ENCODE results near the gene SMIM43.
"Not testable (repeated sequence)": the region's sequence is repeated elsewhere in the genome, so short reads cannot be mapped to it uniquely, and the experiment has no call there.

The SMIM43 gene

DNA sequence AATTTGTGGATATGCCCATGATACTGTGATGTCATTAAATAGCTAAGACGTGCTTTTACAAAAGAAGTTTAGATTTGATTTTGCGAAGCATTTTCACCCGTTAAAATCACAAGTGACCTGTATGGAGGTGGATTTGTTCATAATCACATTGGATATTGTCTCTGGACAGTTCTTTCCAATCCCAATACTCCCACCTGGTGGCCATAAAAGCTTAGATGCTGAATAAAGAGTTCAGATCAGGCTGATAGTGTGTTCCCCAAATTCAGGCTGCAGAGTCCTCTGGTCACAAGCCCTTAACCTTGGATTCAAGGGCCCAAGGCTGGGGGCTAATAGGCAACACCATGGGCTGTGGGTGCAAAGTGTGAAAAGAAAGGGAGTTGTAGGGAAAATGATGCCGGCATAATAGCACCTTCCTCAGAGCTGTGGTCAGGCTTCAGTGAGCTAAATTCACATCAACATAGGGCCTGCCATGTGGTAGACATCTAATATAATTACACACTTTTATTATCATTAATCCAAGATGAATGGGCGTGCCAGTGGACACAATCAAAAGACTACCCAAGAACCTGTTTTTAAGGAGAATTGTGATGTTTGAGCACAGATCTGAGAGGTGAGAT is 28.1 kb downstream of the SMIM43 start:
- H3K36me3 ChIP-seq (ENCODE audit: control insufficient read depth, insufficient read depth, low read length) = no peaks in the 10 kb centered on the region
- H3K4me3 ChIP-seq (ENCODE audit: extremely low read depth, insufficient read depth, low read length, poor library complexity, severe bottlenecking) = no peak overlapping the region
- no peaks in the 10 kb centered on the region for H3K9me3 ChIP-seq (ENCODE audit: control insufficient read depth, low read length)
- WGBS, 2 experiments (ENCODE audit: insufficient coverage in 2 of 2) = 70 to 76% methylated on average over 2 to 3 of the region's 5 CpGs
- H3K4me1 ChIP-seq (ENCODE audit: control insufficient read depth, insufficient read depth, low read length, poor library complexity, severe bottlenecking) = no peaks in the 10 kb centered on the region
- H3K27ac ChIP-seq (ENCODE audit: low read depth, low read length, severe bottlenecking) = no peak overlapping the region

DNA sequence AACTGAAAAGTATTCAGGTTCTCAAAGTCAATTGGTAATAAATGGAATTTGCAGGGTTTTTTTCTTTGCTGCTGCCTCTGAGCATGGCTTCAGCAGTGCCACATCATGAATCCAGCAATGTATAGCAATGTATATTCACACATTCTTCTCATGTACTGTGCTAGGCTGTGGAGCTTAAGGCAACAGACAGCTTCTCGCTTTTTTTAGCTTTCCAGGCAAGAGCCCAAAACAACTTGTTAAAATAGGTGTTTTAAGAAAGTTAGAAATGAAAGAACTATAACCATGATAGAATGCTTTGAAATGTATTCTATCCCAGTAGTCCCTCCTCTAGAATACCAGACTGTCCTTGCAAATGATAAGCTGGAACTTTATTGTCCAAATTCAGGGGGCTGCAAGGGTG is 30.4 kb downstream of the SMIM43 start:
- Histone ChIP-seq H3K4me3 (ENCODE audit: extremely low read depth, insufficient read depth, low read length, poor library complexity, severe bottlenecking) (no peak overlapping the region), H3K27ac (ENCODE audit: low read depth, low read length, severe bottlenecking) (no peak overlapping the region), H3K9me3 (ENCODE audit: control insufficient read depth, low read length) (no peaks in the 10 kb centered on the region), H3K36me3 (ENCODE audit: control insufficient read depth, insufficient read depth, low read length) (no peaks in the 10 kb centered on the region), H3K4me1 (ENCODE audit: control insufficient read depth, insufficient read depth, low read length, poor library complexity, severe bottlenecking) (no peaks in the 10 kb centered on the region)
- WGBS, 2 experiments (ENCODE audit: insufficient coverage in 2 of 2) = no CpG with 5 or more reads among the region's 1 CpG

DNA sequence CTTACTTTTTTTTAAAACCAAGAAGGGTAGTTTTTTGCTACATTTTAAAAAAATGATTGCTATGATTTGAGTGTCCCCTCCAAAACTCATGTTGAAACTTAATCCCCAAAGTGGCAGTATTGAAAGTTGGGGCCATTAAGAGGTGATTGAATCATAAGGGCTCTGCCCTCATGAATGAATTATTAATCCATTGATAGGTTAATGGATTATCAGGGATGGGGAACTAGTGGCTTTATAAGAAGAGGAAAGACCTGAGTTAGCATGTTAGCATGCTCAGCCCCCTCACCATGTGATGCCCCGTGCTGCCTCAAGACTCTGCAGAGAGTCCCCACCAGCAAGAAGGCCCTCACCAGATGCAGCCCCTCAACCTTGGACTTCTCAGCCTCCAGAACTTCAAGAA is 31.0 kb downstream of the SMIM43 start:
- H3K36me3 ChIP-seq (ENCODE audit: control insufficient read depth, insufficient read depth, low read length) = no peaks in the 10 kb centered on the region
- no peaks in the 10 kb centered on the region for H3K4me1 ChIP-seq (ENCODE audit: control insufficient read depth, insufficient read depth, low read length, poor library complexity, severe bottlenecking)
- 75 to 100% methylated on average over 1 of the region's 1 CpG for WGBS, 2 experiments (ENCODE audit: insufficient coverage in 2 of 2)
- H3K4me3 ChIP-seq (ENCODE audit: extremely low read depth, insufficient read depth, low read length, poor library complexity, severe bottlenecking) = no peak overlapping the region
- H3K27ac ChIP-seq (ENCODE audit: low read depth, low read length, severe bottlenecking) = no peak overlapping the region
- H3K9me3 ChIP-seq (ENCODE audit: control insufficient read depth, low read length) = no peaks in the 10 kb centered on the region

- H3K27ac ChIP-seq (ENCODE audit: low read depth, low read length, severe bottlenecking); H3K9me3 ChIP-seq (ENCODE audit: control insufficient read depth, low read length); H3K36me3 ChIP-seq (ENCODE audit: control insufficient read depth, insufficient read depth, low read length); H3K4me1 ChIP-seq (ENCODE audit: control insufficient read depth, insufficient read depth, low read length, poor library complexity, severe bottlenecking); H3K4me3 ChIP-seq (ENCODE audit: extremely low read depth, insufficient read depth, low read length, poor library complexity, severe bottlenecking): not testable (repeated sequence)
- WGBS, 2 experiments (ENCODE audit: insufficient coverage in 2 of 2) = 100% methylated on average over 1 of the region's 2 CpGs; no CpG with 5 or more reads in 1 of the 2 experiments
Observed at GRCh38 chr4:121729753-121730152, 35.2 kb downstream of the SMIM43 start.

- no CpG with 5 or more reads among the region's 3 CpGs for WGBS, 2 experiments (ENCODE audit: insufficient coverage in 2 of 2)
- Histone ChIP-seq H3K9me3 (ENCODE audit: control insufficient read depth, low read length) (no peaks in the 10 kb centered on the region), H3K36me3 (ENCODE audit: control insufficient read depth, insufficient read depth, low read length) (no peaks in the 10 kb centered on the region), H3K4me3 (ENCODE audit: extremely low read depth, insufficient read depth, low read length, poor library complexity, severe bottlenecking) (no peak overlapping the region), H3K27ac (ENCODE audit: low read depth, low read length, severe bottlenecking) (no peak overlapping the region), H3K4me1 (ENCODE audit: control insufficient read depth, insufficient read depth, low read length, poor library complexity, severe bottlenecking) (peaks cover 4% of the 10 kb centered on the region)
Observed at GRCh38 chr4:121728798-121729226, 36.2 kb downstream of the SMIM43 start.

GRCh38 chr4:121728066-121728465 is 36.9 kb downstream of the SMIM43 start:
- 94% methylated on average over 3 of the region's 4 CpGs; no CpG with 5 or more reads in 1 of the 2 experiments for WGBS, 2 experiments (ENCODE audit: insufficient coverage in 2 of 2)
- no peak overlapping the region for H3K27ac ChIP-seq (ENCODE audit: low read depth, low read length, severe bottlenecking)
- H3K9me3 ChIP-seq (ENCODE audit: control insufficient read depth, low read length) = no peaks in the 10 kb centered on the region
- H3K4me3 ChIP-seq (ENCODE audit: extremely low read depth, insufficient read depth, low read length, poor library complexity, severe bottlenecking) = no peak overlapping the region
- H3K36me3 ChIP-seq (ENCODE audit: control insufficient read depth, insufficient read depth, low read length) = no peaks in the 10 kb centered on the region
- H3K4me1 ChIP-seq (ENCODE audit: control insufficient read depth, insufficient read depth, low read length, poor library complexity, severe bottlenecking) = peaks cover 4% of the 10 kb centered on the region

DNA sequence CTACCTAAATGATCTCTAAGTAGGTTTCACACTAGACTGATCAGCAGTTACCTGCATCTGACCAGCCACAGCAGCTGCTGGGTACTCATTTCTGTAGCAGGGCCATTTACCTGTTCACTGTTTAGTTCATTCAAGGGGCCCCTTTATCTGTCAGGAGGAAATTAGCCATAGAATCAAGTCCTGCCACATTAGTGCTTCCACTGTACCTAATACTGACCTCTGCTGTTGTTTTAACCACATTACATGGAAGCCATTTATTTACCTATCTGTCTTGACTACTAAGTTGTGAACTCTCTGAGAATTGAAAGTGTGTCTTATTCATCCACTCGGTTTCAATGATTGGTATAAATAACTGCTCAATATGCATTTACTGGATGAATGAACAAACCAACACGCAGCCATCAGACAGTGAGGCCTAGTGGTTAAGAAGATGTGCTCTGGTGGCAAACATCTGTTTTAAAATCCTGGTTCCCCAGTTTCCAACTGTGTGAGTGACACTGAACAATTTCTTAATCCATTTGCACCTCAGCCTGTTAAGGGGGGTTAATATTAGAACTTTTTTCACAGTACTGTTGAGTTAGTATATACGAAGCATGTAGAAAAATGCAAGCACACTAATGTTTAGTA is 38.2 kb downstream of the SMIM43 start:
- H3K9me3 ChIP-seq (ENCODE audit: control insufficient read depth, low read length) = no peaks in the 10 kb centered on the region
- H3K4me3 ChIP-seq (ENCODE audit: extremely low read depth, insufficient read depth, low read length, poor library complexity, severe bottlenecking) = no peak overlapping the region
- H3K27ac ChIP-seq (ENCODE audit: low read depth, low read length, severe bottlenecking) = no peak overlapping the region
- 6% methylated on average over 2 of the region's 3 CpGs; no CpG with 5 or more reads in 1 of the 2 experiments for WGBS, 2 experiments (ENCODE audit: insufficient coverage in 2 of 2)
- no peaks in the 10 kb centered on the region for H3K36me3 ChIP-seq (ENCODE audit: control insufficient read depth, insufficient read depth, low read length)
- H3K4me1 ChIP-seq (ENCODE audit: control insufficient read depth, insufficient read depth, low read length, poor library complexity, severe bottlenecking) = peaks cover 4% of the 10 kb centered on the region

GRCh38 chr4:121724671-121725070 is 40.3 kb downstream of the SMIM43 start:
- Histone ChIP-seq H3K4me3 (ENCODE audit: extremely low read depth, insufficient read depth, low read length, poor library complexity, severe bottlenecking) (no peak overlapping the region), H3K9me3 (ENCODE audit: control insufficient read depth, low read length) (no peaks in the 10 kb centered on the region), H3K4me1 (ENCODE audit: control insufficient read depth, insufficient read depth, low read length, poor library complexity, severe bottlenecking) (peaks cover 7% of the 10 kb centered on the region), H3K36me3 (ENCODE audit: control insufficient read depth, insufficient read depth, low read length) (no peaks in the 10 kb centered on the region), H3K27ac (ENCODE audit: low read depth, low read length, severe bottlenecking) (no peak overlapping the region)
- WGBS, 2 experiments (ENCODE audit: insufficient coverage in 2 of 2) = 100% methylated on average over 1 of the region's 1 CpG

DNA sequence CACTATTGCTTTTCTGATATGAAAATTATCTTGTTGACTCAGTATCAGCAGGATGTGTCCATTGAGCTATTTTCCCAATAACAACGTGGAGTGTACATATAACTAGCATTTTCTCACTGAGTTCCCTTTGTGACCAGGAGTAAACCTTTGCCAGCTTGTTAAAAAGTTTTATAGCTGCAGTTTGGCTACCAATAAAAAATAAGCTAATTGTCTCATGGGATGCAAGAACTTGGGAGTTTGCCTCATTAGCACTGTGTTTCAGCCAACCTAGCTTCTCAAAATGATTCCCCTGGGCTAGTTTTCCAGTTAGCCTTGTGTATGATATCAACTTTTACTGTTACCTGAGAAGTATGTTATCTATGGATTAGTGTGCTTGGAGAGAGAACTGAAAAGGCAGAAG is 43.3 kb downstream of the SMIM43 start:
- Histone ChIP-seq H3K27ac (ENCODE audit: low read depth, low read length, severe bottlenecking) (no peak overlapping the region), H3K36me3 (ENCODE audit: control insufficient read depth, insufficient read depth, low read length) (no peaks in the 10 kb centered on the region), H3K4me1 (ENCODE audit: control insufficient read depth, insufficient read depth, low read length, poor library complexity, severe bottlenecking) (peaks cover 7% of the 10 kb centered on the region), H3K4me3 (ENCODE audit: extremely low read depth, insufficient read depth, low read length, poor library complexity, severe bottlenecking) (no peak overlapping the region), H3K9me3 (ENCODE audit: control insufficient read depth, low read length) (no peaks in the 10 kb centered on the region)
- WGBS, 2 experiments (ENCODE audit: insufficient coverage in 2 of 2) = no CpG with 5 or more reads among the region's 1 CpG

- WGBS, 2 experiments (ENCODE audit: insufficient coverage in 2 of 2) = 83% methylated on average over 1 of the region's 1 CpG; no CpG with 5 or more reads in 1 of the 2 experiments
- H3K4me3 ChIP-seq (ENCODE audit: extremely low read depth, insufficient read depth, low read length, poor library complexity, severe bottlenecking) = no peak overlapping the region
- H3K4me1 ChIP-seq (ENCODE audit: control insufficient read depth, insufficient read depth, low read length, poor library complexity, severe bottlenecking) = peaks cover 3% of the 10 kb centered on the region
- H3K27ac ChIP-seq (ENCODE audit: low read depth, low read length, severe bottlenecking) = no peak overlapping the region
- H3K9me3 ChIP-seq (ENCODE audit: control insufficient read depth, low read length) = no peaks in the 10 kb centered on the region
- no peaks in the 10 kb centered on the region for H3K36me3 ChIP-seq (ENCODE audit: control insufficient read depth, insufficient read depth, low read length)
Observed at GRCh38 chr4:121720109-121720508, 44.9 kb downstream of the SMIM43 start.

DNA sequence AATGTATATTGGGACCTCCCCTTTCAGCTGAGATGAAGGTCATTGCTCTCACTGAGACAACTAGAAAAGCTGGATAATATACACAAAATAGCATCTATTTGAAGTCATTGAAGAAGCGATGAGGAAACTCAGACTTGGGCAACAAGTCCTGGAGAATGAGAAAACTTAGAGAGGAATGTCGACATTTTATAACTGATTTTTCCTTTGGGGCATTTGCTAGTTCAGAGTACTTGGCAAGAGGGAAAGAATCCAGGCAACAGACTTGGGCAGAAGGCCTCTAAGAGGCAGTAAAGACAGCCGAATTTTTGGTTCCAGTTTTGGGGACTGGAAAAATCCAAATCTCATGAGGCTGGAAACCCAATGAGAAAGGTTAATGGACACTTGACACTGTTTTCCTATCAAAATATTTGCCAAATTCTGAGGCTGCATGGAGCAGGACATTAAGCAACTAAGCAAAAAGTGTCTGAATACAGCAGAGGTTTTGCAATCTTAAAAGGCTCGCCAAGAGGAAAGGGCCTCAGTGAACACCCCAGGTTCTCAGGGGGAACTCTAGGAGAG is 47.2 kb downstream of the SMIM43 start:
- WGBS, 2 experiments (ENCODE audit: insufficient coverage in 2 of 2) = 79 to 87% methylated on average over 2 of the region's 4 CpGs
- Histone ChIP-seq H3K36me3 (ENCODE audit: control insufficient read depth, insufficient read depth, low read length) (no peaks in the 10 kb centered on the region), H3K27ac (ENCODE audit: low read depth, low read length, severe bottlenecking) (no peak overlapping the region), H3K4me1 (ENCODE audit: control insufficient read depth, insufficient read depth, low read length, poor library complexity, severe bottlenecking) (peaks cover 3% of the 10 kb centered on the region), H3K9me3 (ENCODE audit: control insufficient read depth, low read length) (no peaks in the 10 kb centered on the region), H3K4me3 (ENCODE audit: extremely low read depth, insufficient read depth, low read length, poor library complexity, severe bottlenecking) (no peak overlapping the region)

Data from mesodermal cell (in vitro differentiated cells).